ENCODE results near the gene FER.

DNA sequence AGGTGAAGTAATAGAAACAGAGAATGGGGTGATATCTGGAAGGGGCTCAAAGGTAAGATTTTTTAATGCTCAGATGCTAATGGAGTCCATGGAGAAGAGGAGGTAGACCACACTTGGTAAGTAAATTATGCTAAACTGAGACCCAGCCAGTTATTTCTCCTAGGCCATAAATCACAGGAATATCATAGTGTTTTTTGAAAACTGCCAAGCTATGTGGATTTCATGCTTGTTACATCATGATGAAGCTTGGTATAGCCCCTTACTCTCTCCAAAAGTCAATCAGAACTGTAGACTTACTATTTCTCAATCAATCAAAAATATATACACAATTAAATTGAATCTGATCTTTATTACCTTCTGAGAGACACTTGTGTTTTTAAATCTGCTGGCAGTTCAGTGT lies 409.2 kb downstream of the FER start:
- TF ChIP-seq SMC3 (conservative IDR thresholded peaks at IDR 0.05; ENCODE audit: poor library complexity) (no peak), EZH2 (IDR thresholded peaks at IDR 0.05; ENCODE audit: borderline replicate concordance, insufficient read depth, low read length, poor library complexity, severe bottlenecking) (no peak), POLR2AphosphoS5 (IDR thresholded peaks at IDR 0.05) (no peak), TAF1 (IDR thresholded peaks at IDR 0.05; ENCODE audit: low read depth) (no peak), REST (IDR thresholded peaks at IDR 0.05; ENCODE audit: borderline replicate concordance) (no peak), RAD21 (conservative IDR thresholded peaks at IDR 0.05) (no peak), MXI1 (conservative IDR thresholded peaks at IDR 0.05; ENCODE audit: poor library complexity, severe bottlenecking) (no peak)
- TF ChIP-seq, protein P1, sequence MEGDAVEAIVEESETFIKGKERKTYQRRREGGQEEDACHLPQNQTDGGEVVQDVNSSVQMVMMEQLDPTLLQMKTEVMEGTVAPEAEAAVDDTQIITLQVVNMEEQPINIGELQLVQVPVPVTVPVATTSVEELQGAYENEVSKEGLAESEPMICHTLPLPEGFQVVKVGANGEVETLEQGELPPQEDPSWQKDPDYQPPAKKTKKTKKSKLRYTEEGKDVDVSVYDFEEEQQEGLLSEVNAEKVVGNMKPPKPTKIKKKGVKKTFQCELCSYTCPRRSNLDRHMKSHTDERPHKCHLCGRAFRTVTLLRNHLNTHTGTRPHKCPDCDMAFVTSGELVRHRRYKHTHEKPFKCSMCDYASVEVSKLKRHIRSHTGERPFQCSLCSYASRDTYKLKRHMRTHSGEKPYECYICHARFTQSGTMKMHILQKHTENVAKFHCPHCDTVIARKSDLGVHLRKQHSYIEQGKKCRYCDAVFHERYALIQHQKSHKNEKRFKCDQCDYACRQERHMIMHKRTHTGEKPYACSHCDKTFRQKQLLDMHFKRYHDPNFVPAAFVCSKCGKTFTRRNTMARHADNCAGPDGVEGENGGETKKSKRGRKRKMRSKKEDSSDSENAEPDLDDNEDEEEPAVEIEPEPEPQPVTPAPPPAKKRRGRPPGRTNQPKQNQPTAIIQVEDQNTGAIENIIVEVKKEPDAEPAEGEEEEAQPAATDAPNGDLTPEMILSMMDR (IDR thresholded peaks at IDR 0.05; ENCODE audit: poor library complexity, severe bottlenecking): no peak
